Cerebellar nuclear complex (tissue), 1 donor: Measurements from ENCODE around the gene NBEAL2.

Experiments
- DNase-seq, 2 experiments: peaks; one replicate each; lab custom pipeline; 2025; lab: John Stamatoyannopoulos, UW

Gene NBEAL2

DNA sequence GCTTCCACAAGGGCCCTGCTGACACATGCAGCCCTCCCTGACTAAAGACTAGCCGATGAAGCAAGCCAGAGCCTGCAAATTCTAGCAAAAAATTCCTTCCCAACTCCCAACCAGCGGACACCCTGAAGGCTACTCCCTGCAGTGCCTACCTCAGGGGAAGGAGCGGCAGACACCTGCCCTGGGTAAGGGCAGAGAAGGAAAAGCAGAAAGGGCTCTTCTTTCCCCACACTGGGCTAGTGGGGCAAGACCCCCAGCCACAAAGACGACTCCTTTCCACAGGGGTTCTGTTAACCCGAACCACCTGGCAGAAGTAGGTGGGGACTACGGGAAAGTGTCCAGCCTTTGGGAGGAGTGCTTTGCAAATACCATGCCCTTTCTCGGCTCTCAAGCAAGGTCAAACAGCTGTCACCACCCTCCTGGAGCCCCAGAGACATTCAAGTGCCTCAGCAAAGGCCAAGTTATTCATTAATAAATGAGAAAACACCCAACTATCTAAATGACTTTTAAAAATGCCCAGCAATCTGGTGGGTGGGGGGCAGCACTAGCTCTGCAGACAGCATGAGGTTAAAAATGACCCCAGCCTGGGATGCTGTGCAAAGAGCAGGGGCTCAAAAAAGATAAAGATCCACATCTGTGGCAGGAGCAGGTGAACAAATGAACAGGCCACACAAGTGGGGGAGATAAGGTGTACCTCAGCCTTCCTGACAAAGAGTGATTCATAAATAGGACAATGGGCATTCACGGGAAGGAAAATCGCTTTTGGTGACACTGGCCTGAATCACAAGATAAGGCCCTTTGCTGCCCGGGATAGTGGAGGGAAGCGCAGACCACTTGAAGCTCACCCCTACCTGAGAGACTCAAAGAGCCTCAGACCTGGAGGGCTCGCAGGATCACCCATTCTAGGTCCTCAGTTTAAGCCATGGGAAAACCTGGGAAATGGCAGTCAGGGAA lies 36.0 kb upstream of the NBEAL2 start:
- no peak for DNase-seq

GRCh38 chr3:46944191-46944590 lies 35.3 kb upstream of the NBEAL2 start:
- DNase-seq = no peak

- no peak for DNase-seq
Observed at GRCh38 chr3:46946416-46946815, 33.0 kb upstream of the NBEAL2 start.

- DNase-seq = no peak
Observed at GRCh38 chr3:46946856-46947545, 32.5 kb upstream of the NBEAL2 start.

- no peak for DNase-seq
Observed at GRCh38 chr3:46947546-46947901, 31.9 kb upstream of the NBEAL2 start.

DNA sequence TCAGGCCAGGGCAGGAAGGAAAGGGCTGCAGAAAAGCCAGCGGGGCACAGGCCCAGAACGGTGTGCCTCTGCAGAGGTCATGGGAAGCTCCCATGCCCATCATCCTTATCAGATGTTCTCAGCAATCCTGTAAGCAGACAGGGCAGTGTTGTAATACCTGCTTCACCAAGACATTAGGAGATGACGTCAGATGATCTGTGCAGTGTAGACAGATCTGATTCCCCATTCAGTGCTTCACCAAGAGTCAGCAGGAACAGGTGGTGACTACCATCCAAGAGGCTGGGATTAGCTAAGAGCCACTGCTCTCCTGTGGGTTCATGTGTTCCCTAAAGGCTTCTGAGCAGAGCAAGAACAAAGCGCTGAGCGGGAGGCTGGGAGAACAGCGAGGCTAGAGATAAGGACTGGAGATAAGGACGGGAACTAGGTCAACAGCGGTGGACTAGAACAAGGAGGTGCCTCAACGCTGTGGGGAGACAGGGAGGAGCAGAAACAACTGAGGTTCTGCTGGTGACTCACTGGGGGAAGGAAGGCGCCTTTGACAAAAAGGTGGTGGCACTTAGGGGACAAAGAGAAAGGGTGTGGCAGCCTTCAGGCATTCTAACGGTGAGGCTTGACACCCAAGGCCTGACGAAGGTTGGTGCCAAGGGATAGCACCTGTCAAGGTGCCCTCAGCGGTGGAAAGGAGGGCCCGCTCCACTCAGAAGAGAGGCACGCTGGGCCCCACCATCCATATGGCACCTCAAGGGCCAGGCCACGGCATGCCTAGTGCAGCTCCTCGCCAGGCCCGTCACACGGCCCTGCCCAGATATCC lies 31.3 kb upstream of the NBEAL2 start:
- no peak for DNase-seq

GRCh38 chr3:46948830-46949671 lies 30.4 kb upstream of the NBEAL2 start:
- DNase-seq = no peak

- no peak for DNase-seq
Observed at GRCh38 chr3:46950177-46950576, 29.3 kb upstream of the NBEAL2 start.

DNA sequence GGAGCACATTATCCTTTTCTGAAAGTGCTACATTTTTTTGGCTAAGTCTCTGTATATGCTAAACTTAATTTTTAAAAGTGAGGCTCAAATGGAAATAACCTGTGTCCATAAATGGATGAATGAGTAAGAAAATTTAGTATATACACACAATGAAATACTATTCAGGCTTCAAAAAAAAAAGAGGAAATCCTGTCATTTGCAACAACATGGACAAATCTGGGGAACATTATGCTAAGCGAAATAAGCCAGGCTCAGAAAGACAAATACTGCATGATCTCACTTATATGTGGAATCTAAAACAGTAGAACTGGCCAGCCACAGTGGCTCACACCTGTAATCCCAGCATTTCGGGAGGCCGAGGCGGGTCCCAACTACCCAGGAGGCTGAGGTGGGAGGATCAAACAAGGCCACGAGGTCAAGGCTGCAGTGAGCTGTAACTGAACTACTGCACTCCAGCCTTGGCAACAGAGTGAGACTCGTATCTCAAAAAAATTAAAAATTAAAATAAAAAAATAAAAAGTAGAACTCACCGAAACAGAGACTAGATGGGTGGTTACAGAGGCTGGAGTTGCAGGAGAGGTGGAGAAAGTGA lies 28.7 kb upstream of the NBEAL2 start:
- DNase-seq = no peak

GRCh38 chr3:46952813-46953212 lies 26.7 kb upstream of the NBEAL2 start:
- no peak for DNase-seq

DNA sequence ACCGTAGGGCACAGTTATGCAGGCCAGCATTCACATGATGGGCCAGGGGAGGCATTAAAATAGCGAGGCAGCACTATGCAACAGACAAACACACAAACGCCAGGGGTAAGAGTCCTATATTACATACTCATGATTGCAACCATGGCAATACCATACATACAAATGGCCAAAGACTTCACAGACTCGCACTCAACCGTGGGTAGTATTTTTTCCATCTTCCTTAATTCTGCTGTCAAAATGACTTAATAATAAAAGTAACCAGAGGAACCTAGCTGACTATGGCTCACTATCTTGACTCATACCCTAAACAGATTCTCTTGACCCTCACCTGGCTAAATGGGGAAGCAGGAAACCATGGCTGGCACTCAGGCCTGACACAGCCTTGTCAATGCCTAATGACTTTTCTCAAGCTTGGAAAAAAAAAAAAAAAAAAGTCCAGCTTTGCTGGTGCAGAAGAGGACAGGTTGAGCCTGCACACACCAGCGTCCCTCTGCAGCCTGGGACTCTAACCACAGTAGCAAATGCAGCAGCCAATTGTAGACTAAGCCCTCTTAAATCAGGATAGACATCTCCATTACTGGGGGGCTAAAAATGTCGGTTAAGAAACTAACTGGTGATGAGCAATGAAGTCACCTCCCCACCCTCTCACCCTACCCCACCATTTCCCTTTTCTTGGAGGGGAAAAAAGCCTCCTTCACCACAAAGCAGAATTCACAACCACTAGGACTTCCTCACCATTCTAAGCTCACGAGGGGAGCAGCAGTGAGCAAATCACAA lies 26.0 kb upstream of the NBEAL2 start:
- no peak for DNase-seq

DNA sequence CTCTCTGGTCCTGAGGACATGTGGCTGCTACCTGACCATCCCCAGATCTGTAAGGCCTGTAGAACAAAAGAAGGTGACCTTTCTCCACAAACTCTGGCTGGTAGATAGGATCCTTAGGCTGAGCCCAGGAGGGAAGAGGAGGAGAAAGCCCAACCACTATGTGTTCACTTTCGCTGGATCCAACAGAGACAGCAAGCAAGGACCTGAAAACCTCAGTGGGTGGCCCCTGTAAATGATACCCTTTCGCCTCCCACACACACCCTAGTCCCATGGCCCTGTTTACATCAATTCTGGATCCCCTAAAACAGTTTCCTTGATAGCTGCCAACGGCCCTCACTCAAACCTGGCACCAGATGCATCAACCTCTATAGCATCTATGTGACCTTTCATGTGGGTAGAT lies 25.3 kb upstream of the NBEAL2 start:
- DNase-seq = no peak

DNA sequence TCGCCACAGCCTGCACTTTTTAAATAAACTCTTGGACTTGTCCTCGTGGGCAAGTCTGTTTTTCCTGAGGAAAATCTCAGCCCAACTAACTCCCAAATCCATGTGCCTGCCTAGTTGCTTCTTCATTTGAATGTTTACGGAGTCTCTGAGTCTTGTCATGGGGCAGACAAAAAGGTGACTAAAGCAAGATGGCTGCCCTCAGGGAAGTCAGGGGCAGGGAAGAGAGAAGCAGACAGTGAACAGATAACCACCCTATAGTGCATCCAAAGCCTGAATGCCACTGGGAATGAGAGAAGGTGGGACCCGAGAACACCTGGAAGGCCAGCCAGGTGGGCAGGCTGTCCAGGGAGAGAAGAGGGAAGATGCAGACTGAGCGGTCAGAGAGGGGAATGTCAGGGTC lies 24.3 kb upstream of the NBEAL2 start:
- DNase-seq = no peak

GRCh38 chr3:46955801-46956259 lies 23.6 kb upstream of the NBEAL2 start:
- no peak for DNase-seq

DNA sequence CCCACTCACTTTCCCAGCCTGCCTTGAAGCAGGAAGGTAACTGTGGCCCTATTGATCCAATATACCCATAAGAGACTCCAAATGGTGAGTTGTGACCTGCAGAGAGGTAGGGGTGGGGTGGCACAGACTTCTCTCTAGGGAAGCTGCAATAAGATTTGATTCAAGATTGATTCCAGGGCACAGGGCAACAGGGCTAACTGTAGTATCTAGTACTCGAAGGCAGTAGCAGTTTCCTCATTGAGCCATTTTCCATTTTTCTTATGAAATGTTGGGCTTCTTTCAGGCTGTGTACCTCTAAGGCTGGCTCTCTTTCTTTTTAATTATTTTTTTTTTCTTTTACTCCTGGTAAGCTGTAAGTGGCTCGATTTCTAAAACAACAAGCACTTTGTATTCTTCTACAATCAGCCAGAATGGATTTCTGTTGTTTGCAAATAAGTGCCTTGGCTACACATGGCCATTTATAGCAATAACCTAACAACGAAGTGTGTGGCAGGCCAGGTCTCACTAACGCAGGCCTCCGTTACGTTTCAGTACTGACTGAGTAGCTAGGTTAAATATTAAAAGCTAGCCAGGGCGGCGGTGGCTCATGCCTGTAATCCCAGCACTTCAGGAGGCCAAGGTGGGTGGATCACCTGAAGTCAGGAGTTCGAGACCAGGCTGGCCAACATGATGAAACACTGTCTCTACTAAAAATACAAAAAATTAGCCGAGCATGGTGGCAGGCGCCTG lies 22.2 kb upstream of the NBEAL2 start:
- no peak for DNase-seq

GRCh38 chr3:46958467-46959160 lies 20.9 kb upstream of the NBEAL2 start:
- no peak for DNase-seq

GRCh38 chr3:46959161-46959511 lies 20.3 kb upstream of the NBEAL2 start:
- no peak for DNase-seq

DNA sequence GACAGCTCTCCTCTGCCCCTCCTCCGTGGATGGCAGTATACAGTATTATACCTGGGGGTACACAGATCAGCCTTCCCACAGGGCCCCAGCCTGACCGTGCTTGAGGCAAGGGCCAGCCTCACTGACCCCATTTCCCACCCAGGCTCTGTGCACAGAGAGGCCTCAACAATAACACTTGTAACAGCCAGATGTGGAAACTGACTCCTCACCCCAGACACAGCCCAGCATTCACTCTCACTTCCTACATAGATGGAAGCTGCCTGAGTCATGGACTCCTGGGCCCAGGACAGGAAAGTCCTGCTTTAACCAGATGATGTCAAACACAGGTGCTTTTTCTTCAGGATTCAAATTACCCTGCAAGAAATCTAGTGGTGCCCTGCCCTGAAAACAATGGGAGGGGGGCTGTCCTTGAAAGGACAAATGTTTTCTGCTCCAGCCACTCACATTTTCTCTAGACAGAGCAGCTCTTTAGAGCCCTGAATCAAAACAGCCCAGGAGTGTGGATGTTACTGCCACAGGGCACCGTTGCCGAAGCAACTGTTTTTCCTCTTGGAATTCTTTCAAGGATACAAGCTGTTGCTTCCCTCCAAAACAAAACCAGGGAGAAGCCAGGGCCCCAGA lies 19.3 kb upstream of the NBEAL2 start:
- no peak for DNase-seq

GRCh38 chr3:46960835-46961234 lies 18.6 kb upstream of the NBEAL2 start:
- DNase-seq = no peak
